SHP77 treated with DMSO at 0.1 percent for 48 hours (cell line): ENCODE data around the gene SHC4.
"Not testable (repeated sequence)": the region's sequence is repeated elsewhere in the genome, so short reads cannot be mapped to it uniquely, and the experiment has no call there.

Experiments
- DNase-seq: peaks from one replicate; lab custom pipeline; 2025; lab: John Stamatoyannopoulos, UW

SHC4 gene

DNA sequence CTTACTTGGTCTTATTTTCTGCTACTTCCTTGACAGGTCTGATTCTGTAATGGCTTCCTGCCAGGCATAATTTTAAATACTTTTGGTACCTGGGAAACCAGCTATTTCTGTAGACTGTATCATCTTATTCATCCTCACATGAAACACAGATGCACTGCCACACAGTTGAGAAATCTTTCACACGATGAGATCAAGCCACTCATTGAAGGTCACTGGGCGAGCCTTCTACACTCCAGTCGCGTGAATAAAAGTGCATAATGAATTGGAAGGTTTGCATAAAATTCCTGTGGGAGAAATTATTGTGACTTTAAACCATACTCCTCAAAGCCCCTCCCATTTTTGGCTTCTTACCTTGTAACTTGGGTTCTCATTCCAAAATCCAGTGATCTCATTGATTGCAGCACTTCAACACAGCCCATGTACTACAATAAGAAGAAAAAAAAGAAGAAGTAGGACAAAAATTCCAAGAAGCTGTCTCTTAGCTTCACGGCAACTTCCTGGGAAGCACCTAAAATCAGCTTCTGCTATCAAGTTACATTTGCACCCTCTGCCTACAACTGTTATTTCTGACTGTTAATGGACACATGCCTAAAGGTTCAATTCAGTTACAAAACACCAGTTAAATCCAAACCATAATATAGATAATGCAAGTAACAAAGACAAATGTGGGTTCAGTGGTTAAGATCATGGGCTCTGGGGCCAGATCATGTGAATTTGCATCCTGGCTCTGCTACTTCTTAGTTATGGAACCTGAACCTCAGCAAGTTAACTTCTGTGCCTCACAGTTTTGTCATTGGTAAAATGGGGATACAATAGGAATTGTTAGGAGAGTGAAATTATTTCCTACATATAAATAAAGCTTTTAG, 39.0 kb downstream of the SHC4 start:
- no peak for DNase-seq

DNA sequence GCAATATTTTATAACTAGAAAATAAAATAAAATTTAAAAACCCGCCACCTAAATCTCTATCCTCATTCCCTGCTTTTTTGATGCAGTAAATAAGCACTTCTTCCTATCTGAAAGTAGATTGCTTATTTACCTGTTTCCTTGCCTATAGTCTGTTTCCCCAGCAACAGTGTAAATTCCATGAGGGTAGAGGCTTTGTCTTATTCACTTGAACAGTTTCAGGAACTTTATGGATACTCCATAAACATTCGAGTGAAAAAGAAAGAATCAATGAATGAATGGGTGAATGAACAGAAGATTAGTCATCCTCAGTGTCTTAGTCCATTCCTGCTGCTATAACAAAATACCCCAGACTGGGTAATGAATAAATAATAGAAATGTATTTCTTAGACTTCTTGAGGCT, 41.7 kb downstream of the SHC4 start:
- no peak for DNase-seq

GRCh38 chr15:48916721-48917120, 47.0 kb downstream of the SHC4 start:
- DNase-seq, result no peak

- no peak for DNase-seq
These were observed 47.9 kb downstream of the SHC4 start for GRCh38 chr15:48915861-48916260.

DNA sequence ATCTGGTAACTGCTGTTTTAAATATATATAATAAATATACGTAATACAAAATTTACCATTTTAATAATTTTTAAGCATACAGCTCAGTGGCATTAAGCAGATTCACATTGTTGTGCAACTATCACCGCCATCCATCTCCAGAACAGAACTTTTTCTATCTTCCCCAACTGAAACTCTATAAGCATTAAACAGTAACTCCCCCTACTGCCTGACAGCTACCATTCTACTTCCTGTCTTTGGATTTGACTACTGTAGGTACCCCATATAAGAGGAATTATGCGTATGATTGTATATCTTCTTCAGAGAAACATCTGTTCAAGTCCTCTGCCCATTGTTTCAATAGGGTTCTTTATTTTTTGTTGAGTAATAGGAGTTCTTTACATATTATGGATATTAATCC, 49.0 kb downstream of the SHC4 start:
- no peak for DNase-seq

GRCh38 chr15:48913141-48913540, 50.6 kb downstream of the SHC4 start:
- DNase-seq, result no peak

DNA sequence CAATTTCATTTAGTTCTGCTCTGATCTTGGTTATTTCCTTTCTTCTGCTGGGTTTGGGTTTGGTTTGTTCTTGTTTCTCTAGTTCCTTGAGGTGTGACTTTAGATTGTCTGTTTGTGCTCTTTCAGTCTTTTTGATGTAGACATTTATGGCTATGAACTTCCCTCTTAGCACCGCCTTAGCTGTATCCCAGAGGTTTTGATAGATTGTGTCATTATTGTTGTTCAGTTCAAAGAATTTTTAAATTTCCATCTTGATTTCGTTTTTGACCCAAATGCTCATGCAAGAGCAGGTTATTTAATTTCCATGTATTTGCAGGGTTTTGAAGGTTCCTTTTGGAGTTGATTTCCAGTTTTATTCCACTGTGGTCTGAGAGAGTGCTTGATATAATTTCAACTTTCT, 53.2 kb downstream of the SHC4 start:
- DNase-seq, result not testable (repeated sequence)

DNA sequence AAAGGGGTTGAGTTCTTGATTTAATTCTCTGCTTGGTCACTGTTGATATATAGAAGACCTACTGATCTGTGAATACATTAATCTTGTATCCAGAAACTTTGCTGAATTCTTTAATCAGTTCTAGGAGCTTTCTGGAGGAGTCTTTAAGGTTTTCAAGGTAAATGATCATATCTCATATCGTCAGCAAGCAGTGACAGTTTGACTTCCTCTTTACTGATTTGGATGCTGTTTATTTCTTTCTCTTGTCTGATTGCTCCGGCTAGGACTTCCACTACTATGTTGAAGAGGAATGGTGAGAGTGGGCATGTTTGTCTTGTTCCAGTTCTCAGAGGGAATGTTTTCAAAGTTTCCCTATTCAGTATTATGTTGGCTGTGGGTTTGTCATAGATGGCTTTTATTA, 54.4 kb downstream of the SHC4 start:
- not testable (repeated sequence) for DNase-seq

GRCh38 chr15:48905847-48906246, 57.9 kb downstream of the SHC4 start:
- DNase-seq, result no peak

- no peak for DNase-seq
These were observed 58.5 kb downstream of the SHC4 start for GRCh38 chr15:48905216-48905615.

- no peak for DNase-seq
These were observed 59.0 kb downstream of the SHC4 start for GRCh38 chr15:48904758-48905157.

DNA sequence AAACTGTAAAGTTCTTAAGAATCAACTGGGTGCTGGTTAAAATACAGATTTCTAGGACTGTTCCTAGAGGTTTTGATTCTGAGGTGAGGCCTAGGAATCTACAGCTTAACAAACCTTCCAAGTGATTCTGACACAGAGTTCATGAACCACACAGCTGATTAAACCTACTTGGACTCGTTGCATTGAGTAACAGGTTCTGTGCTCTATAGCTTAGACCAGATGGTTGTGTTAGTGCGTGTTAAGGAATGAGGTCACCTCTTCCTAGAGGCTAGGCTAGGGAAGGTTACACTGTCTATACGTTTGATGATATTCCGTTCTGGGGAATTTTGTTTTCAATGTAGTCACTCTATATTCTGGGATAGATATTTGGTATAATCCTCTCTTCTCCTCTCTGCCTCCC, 63.9 kb downstream of the SHC4 start:
- DNase-seq, result no peak

DNA sequence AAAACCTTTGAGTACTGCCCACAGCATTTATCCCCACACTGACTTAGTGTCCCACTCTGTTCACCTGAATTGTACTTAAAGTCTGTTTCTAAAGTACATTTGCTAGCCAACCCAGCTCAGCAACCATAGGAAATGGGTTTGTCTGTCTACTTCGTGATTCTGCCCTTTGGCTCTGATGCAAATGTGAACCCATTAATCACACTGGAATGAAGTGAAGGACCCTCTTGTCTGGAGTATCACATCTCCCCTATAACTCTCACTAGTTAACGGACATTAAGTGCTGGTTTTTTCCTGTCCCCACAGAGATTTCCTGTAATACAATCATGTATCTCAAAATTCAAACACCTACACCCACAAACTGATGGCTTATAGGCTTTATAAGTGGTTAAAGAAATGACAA, 65.3 kb downstream of the SHC4 start:
- no peak for DNase-seq

DNA sequence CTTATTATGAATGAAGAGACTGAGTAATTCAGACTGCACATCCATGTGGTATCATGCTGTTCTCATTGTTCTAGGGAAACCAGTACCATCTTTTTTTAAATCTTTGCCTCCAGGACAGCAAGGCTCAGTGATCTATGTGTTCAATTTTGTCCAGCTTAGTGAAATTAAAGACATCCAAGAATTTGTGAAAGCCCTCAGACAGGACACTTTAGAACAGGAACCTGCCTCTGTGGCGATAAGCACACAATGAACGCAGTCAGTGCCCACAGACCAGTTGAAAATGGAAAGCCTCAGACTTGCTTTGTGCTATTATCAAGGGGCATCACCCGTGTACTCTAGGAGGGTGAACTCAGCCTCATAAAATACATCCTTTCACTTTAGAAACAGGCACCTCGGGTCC, 65.7 kb downstream of the SHC4 start:
- no peak for DNase-seq

DNA sequence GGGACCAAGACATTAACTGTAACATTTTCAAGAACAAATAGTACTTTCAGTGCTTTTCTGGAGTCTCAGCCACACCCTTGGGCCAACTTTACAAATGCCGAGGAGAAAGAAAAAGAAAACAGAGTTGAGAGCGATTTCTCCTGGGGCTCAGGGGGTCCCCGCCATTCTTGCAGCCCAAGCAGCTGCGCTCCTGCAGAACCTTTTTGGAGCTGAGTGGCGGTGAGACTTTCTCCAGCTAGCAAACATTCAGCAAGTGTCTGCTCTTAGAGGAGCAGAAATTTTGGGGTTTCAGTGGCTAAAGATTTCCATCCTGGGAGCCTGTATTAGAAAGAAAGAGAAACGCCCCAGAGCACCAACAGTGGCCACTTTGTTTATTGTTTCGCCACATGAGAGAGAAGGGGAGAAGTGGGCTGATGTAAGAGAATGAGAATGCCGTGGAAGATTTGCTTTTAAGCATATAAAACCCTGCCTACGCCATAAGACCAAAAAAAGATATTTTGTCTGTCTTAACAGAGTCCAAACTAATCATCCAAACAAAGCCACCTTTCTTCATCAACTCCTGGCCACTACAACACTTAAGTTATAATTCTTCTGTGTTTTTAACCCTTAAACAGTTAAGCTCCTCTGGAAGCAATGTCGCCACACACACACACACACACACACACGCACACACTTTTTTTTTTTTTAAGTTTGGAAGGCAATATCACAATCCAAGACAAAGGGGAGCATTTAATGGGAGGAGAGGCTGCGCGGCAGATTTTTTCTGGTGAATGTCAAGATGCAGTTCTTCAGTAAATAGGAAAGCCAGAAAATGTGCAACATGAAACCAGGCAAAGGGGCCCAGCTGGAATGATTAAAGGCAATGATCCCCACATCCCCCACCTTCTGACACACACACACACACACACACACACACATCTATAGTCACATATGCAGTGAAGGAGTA, 66.6 kb downstream of the SHC4 start:
- DNase-seq, result no peak

DNA sequence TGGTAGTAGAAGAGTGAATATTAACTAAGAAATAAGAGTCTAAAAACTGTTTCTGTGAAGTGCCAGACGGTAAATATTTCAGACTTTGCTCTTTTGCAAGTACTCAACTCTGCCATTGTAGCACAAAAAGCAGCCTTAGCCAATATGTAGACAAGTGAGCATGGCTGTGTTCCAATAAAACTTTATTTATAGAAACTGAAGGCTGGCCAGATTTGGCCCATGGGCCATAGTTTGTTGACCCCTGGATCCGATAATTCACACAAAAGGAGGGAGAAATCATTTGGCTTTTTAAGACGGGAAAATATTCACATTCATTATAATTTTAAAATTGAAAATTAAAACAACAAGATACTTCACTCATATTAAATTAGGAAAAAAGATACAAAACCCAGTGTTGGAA, 70.4 kb downstream of the SHC4 start:
- no peak for DNase-seq

GRCh38 chr15:48891232-48891765, 72.4 kb downstream of the SHC4 start:
- DNase-seq, result no peak

DNA sequence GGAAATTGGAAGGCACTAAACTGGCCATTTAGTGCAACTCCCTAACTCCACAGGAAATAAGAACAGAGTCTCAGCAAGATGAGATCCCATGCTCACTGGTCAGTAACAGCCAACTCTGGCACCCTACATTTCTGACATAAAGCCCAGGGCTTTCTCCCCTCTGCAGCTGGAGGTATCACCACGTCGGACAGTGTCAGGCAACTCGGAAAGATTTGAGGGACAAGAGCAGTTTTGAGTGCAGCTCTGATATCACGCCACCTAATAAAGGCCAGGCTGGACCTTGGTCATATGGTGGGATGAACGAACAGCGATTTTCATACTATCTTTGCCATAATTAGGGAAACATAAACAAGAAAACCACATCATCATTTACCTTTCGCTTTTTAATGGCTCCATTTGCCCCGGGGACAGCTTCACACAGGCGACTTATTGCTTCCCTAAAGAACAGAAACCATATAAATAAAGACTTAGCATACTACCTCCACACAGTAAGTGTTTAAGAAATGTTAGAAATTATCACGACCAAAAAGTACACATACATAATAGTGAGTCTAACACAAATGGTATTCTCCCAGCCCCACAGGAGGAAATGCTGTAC, 73.2 kb downstream of the SHC4 start:
- no peak for DNase-seq

GRCh38 chr15:48889925-48890324, 73.8 kb downstream of the SHC4 start:
- no peak for DNase-seq

DNA sequence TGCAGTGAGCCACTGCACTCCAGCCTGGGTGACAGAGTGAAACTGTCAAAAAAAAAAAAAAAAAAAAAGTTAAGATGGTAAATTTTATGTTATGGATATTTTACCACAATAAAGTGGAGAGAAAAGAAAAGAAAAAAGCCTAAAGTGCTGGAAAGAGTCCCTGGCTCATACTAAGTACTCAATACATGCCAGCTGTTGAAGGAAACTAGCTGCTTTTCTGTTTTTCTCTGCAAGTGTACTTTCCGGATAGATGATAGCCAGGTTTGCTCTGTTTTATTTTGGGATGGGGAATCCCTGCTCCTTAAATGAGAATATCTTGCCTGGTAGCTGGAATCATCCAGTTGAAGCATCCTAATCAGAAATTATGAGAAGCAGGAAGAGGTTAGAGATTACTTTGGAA, 74.9 kb downstream of the SHC4 start:
- no peak for DNase-seq

DNA sequence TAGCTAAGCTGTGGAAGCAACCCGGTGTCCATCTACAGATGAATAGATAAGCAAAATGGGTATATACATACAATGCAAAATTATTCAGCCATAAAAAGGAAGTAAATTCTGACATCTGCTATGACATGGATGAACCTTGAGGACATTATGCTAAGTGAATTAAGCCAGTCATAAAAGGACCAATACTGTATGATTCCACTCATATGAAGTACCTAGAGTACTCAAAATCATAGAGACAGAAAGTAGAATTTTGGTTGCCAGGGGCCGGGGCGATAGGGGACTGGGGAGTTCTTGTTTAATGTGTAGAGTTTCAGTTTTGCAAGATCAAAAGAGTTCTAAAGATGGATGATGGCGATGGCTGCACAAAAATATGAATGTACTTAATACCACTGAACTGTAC, 75.5 kb downstream of the SHC4 start:
- DNase-seq, result no peak

GRCh38 chr15:48887144-48887543, 76.6 kb downstream of the SHC4 start:
- no peak for DNase-seq
